Omental fat pad (tissue), 4 donors: Measurements from ENCODE around the gene REG1A. TPM values are rescaled to one million over a fixed set of nuclear protein-coding genes. Genes with fewer than 3 reads are reported as not detected.

Experiments
- ATAC-seq: fragments of 150-250 bp; one replicate; pipeline ENCODE4 v1.9.1; 2016; ENCODE audit warnings: mild to moderate bottlenecking, moderate library complexity; ENCODE audit not compliant: low FRiP score
- DNase-seq: peaks from one replicate; pipeline ENCODE4 v3.0.0-alpha.2; 2019; ENCODE audit warnings: low spot score
- total RNA-seq, 4 donors: library from RNA; depleted of rRNA; stranded (reverse); fragments of >200 nt; gene quantifications; one replicate each; pipeline ENCODE4 v1.1.0, GENCODE V29; 2016
- TF ChIP-seq, protein P1 (sequence below), 3 donors: fragments of 450-650 bp; IDR thresholded peaks; one replicate each; pipeline ENCODE4 v1.5.1; 2016 to 2017; ENCODE audit warnings: antibody characterized with exemption in 3 of 3, mild to moderate bottlenecking in 3 of 3, moderate library complexity in 2 of 3

Gene REG1A
- total RNA-seq, 4 donors from 2014 or later = 1.5 TPM; not detected in 3

GRCh38 chr2:79087785-79088364 lies 32.4 kb upstream of the REG1A start, which contains the start of gene REG1B:
Gene REG1B, minus strand, starts transcription at chr2:79087993. Its CDS starts 381 bp downstream, at chr2:79087612.
- TF ChIP-seq, protein P1, sequence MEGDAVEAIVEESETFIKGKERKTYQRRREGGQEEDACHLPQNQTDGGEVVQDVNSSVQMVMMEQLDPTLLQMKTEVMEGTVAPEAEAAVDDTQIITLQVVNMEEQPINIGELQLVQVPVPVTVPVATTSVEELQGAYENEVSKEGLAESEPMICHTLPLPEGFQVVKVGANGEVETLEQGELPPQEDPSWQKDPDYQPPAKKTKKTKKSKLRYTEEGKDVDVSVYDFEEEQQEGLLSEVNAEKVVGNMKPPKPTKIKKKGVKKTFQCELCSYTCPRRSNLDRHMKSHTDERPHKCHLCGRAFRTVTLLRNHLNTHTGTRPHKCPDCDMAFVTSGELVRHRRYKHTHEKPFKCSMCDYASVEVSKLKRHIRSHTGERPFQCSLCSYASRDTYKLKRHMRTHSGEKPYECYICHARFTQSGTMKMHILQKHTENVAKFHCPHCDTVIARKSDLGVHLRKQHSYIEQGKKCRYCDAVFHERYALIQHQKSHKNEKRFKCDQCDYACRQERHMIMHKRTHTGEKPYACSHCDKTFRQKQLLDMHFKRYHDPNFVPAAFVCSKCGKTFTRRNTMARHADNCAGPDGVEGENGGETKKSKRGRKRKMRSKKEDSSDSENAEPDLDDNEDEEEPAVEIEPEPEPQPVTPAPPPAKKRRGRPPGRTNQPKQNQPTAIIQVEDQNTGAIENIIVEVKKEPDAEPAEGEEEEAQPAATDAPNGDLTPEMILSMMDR (IDR thresholded peaks at IDR 0.05) = no peak
- DNase-seq (no peak), ATAC-seq (no peak)

- TF ChIP-seq, protein P1 (IDR thresholded peaks at IDR 0.05) = no peak
- ATAC-seq (no peak), DNase-seq (no peak)
These were observed 29.6 kb upstream of the REG1A start for GRCh38 chr2:79090693-79091092.

- TF ChIP-seq, protein P1 (IDR thresholded peaks at IDR 0.05) = no peak
- DNase-seq = no peak
These were observed 22.4 kb upstream of the REG1A start for GRCh38 chr2:79097843-79098242.

DNA sequence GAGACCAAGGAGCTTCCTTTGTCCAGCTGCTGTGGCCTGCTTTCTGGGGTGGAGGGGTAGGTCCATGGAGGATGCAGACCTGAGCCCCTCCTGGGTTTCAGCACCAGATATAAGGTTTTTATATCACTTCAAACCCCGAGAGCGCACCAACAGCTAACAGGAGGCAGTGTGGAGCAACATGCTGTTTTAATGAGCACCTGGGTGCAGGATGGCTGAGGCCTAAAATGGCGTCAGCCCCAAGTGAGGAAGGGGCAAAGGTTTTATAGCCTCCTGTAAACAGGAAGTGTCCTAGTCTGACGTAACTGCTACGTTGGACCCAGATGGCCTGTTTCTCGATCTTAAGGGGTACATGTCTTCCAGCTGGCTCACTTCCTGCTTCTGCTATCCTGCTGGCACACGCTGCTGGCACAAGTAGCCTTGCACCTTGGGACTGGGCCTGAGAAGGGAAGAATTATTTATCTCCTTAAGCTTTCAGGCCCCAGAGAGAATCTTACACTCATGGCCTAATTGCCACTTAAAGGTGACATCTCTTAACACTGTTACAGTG lies 21.1 kb upstream of the REG1A start:
- ATAC-seq (no peak), DNase-seq (no peak)
- TF ChIP-seq, protein P1 (IDR thresholded peaks at IDR 0.05) = no peak

More at GRCh38 chr2:79097843-79098242, 22.4 kb upstream of the REG1A start:
- no peak for ATAC-seq

- DNase-seq (no peak), ATAC-seq (no peak)
- TF ChIP-seq, protein P1 (IDR thresholded peaks at IDR 0.05) = no peak
These were observed 20.0 kb upstream of the REG1A start for GRCh38 chr2:79100285-79100684.

DNA sequence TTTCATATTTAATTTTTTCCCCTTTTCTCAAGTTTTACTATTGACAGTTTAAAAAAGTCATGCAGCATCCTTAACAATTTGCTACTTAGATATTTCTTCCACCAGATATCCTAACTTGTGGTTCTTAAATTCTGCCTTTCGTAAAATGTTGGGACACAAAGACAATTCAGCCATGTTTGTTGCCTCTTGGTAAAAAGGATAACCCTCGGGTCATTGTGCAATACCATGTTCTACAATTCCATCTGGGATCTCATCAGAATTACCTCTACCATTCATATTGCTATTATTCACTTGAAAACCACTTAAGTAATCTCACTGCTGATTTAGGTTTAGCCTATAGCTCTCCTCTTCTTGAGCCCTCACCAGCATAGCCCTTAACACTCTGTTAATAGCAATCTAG lies 19.3 kb upstream of the REG1A start:
- ATAC-seq = no peak
- TF ChIP-seq, protein P1 (IDR thresholded peaks at IDR 0.05) = no peak

DNA sequence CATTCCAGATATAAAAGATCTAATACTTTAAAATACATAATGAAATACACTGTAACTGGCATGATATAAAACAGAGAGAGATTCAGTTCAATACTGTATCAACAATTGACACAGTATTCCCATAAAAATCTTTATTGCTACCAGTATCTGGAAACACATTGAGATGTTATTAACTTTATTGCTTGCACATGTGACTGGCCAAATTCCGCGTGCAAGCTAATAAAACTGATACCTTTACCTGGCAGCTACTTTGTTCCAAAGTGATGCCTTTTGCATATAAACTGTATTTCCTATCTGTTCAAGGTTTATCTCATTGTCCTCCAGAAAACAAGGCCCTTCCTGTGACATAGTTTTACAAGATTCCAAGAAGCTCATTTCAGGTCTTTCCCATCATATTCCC lies 17.1 kb upstream of the REG1A start:
- DNase-seq = no peak
- TF ChIP-seq, protein P1 (IDR thresholded peaks at IDR 0.05) = no peak
- no peak for ATAC-seq

More for the DNA sequence above, 19.3 kb upstream of the REG1A start:
- DNase-seq = no peak
